ENCODE data around the gene ZNF710.
A peak's percentile ranks its signal among the peaks of the same experiment; 100 is the strongest.

The ZNF710 gene

GRCh38 chr15:90035840-90036230 is 34.7 kb downstream of the ZNF710 start:
- intact Hi-C loops (cut with DNase I; ENCODE audit: low total_unique reads): no loop called here

GRCh38 chr15:90036343-90036742 is 35.2 kb downstream of the ZNF710 start:
- H3K36me3 ChIP-seq: no peaks in the 10 kb centered on the region
- TF ChIP-seq CTCF (IDR thresholded peaks at IDR 0.05): no peak
- DNase-seq: peak; percentile 2 to 54
- no peak overlapping the region for H3K27ac ChIP-seq
- peaks cover 0 to 47% (median 23%) of the 10 kb centered on the region in 4 donors for H3K4me1 ChIP-seq
- no peak overlapping the region for H3K4me3 ChIP-seq
- intact Hi-C loops (cut with DNase I; ENCODE audit: low total_unique reads): no loop called here
- H3K27me3 ChIP-seq: no peaks in the 10 kb centered on the region
- no peaks in the 10 kb centered on the region for H3K9me3 ChIP-seq

More at GRCh38 chr15:90035840-90036230, 34.7 kb downstream of the ZNF710 start:
- Histone ChIP-seq H3K36me3 (no peaks in the 10 kb centered on the region), H3K27ac (no peak overlapping the region), H3K9me3 (no peaks in the 10 kb centered on the region), H3K27me3 (no peaks in the 10 kb centered on the region), H3K4me1 (peaks cover 0 to 49% (median 23%) of the 10 kb centered on the region in 4 donors), H3K4me3 (no peak overlapping the region)
- TF ChIP-seq CTCF (IDR thresholded peaks at IDR 0.05): no peak
- peak; percentile 40 to 69 for DNase-seq

- intact Hi-C loops (cut with DNase I; ENCODE audit: low total_unique reads): no loop called here
- Histone ChIP-seq H3K9me3 (no peaks in the 10 kb centered on the region), H3K4me3 (no peak overlapping the region), H3K27ac (no peak overlapping the region), H3K4me1 (peaks cover 0 to 43% (median 22%) of the 10 kb centered on the region in 4 donors), H3K27me3 (no peaks in the 10 kb centered on the region), H3K36me3 (no peaks in the 10 kb centered on the region)
- no peak for TF ChIP-seq CTCF (IDR thresholded peaks at IDR 0.05)
- peak in 1 of 2 donors; percentile 48 for DNase-seq
Measured at GRCh38 chr15:90036806-90037510, 35.8 kb downstream of the ZNF710 start.

- H3K9me3 ChIP-seq: no peaks in the 10 kb centered on the region
- intact Hi-C loops (cut with DNase I; ENCODE audit: low total_unique reads): no loop called here
- no peak overlapping the region for H3K4me3 ChIP-seq
- no peaks in the 10 kb centered on the region for H3K36me3 ChIP-seq
- no peaks in the 10 kb centered on the region for H3K27me3 ChIP-seq
- peaks cover 0 to 43% (median 22%) of the 10 kb centered on the region in 4 donors for H3K4me1 ChIP-seq
- DNase-seq: no peak
- no peak overlapping the region for H3K27ac ChIP-seq
- TF ChIP-seq CTCF (IDR thresholded peaks at IDR 0.05): no peak
Measured at GRCh38 chr15:90037511-90037860, 36.4 kb downstream of the ZNF710 start.

GRCh38 chr15:90037961-90038631 is 37.0 kb downstream of the ZNF710 start:
- Histone ChIP-seq H3K27ac (no peak overlapping the region), H3K4me3 (no peak overlapping the region), H3K27me3 (no peaks in the 10 kb centered on the region), H3K9me3 (no peaks in the 10 kb centered on the region), H3K4me1 (peaks cover 0 to 43% (median 22%) of the 10 kb centered on the region in 4 donors), H3K36me3 (no peaks in the 10 kb centered on the region)
- TF ChIP-seq CTCF (IDR thresholded peaks at IDR 0.05): no peak
- DNase-seq: no peak
- intact Hi-C loops (cut with DNase I; ENCODE audit: low total_unique reads): no loop called here
